Stomach (tissue), 9 donors: ENCODE data around the gene RSU1. TPM values are rescaled to one million over a fixed set of nuclear protein-coding genes. Genes with fewer than 3 reads are reported as not detected.

Experiments used
- DNase-seq, 2 donors: peaks; one replicate each; pipeline versions ENCODE4 v3.0.0 to v3.0.0-alpha.2; 2013 to 2019
- H3K27ac ChIP-seq, 5 donors: fragments of 200-600 bp in 4 of 5; sonication (generic) in 4 of 5; one replicate each; pipeline ENCODE4 v1.5.1; 2013 to 2019; ENCODE audit warnings: mild to moderate bottlenecking in 1 of 5, moderate library complexity in 1 of 5
- H3K27me3 ChIP-seq, 3 donors: fragments of 200-600 bp; sonication (generic); one replicate each; pipeline ENCODE4 v1.5.1; 2017 to 2019; ENCODE audit warnings: mixed run types in 1 of 3
- H3K36me3 ChIP-seq, 4 donors: fragments of 200-600 bp; sonication (generic); 1 replicate in 3 of 4; 2 replicates in 1 of 4; pipeline ENCODE4 v1.5.1; 2016 to 2019
- H3K4me1 ChIP-seq, 4 donors: fragments of 200-600 bp; sonication (generic); one replicate each; pipeline ENCODE4 v1.5.1; 2016 to 2019
- H3K4me3 ChIP-seq, 4 donors: fragments of 200-600 bp; sonication (generic) in 3 of 4; one replicate each; pipeline ENCODE4 v1.5.1; 2016 to 2019; ENCODE audit warnings: mild to moderate bottlenecking in 1 of 4
- H3K9me3 ChIP-seq, 4 donors: fragments of 200-600 bp; sonication (generic); one replicate each; pipeline ENCODE4 v1.5.1; 2016 to 2019
- EP300 ChIP-seq: sonication (generic); formaldehyde crosslinking; IDR thresholded peaks from one replicate; pipeline ENCODE4 v1.6.1; 2017; ENCODE audit warnings: antibody characterized with exemption
- POLR2A ChIP-seq, 4 donors: fragments of 450-650 bp; IDR thresholded peaks; one replicate each; pipeline ENCODE4 v1.6.1; 2016; ENCODE audit warnings: antibody characterized with exemption in 4 of 4, control low read depth in 2 of 4, mild to moderate bottlenecking in 1 of 4, moderate library complexity in 1 of 4
- POLR2AphosphoS5 ChIP-seq, 3 donors: sonication (generic); formaldehyde crosslinking; IDR thresholded peaks; one replicate each; pipeline ENCODE4 v1.6.1; 2016; ENCODE audit warnings: antibody characterized with exemption in 3 of 3
- WGBS, 5 donors: extraction: QIAGEN DNeasy Blood & Tissue Kit in 3 of 5; methylation state at CpG; one replicate each; pipeline versions ENCODE4 v1.1.5 to v1.1.7; 2013 to 2018; 5-methylcytosine and 5-hydroxymethylcytosine counted together
- intact Hi-C: fragments of 100-400 bp; cut with DNase I; formaldehyde crosslinking; loops from one replicate; pipeline ENCODE4 v1.15.1; 2023; ENCODE audit warnings: low total_unique reads
- polyA plus RNA-seq, 3 donors: library from polyadenylated mRNA; stranded (reverse); fragments of 200-250 nt; gene quantifications; one replicate each; pipeline ENCODE4 v1.2.3, GENCODE V29; 2013
- total RNA-seq, 5 donors: library from RNA; depleted of rRNA; stranded (reverse); fragments of >200 nt; gene quantifications; one replicate each; pipeline versions ENCODE4 v1.1.0 to v1.2.3, GENCODE V29; 2014 to 2016
- TF ChIP-seq, protein P1 (sequence below), 7 experiments: fragments of 450-650 bp in 4 of 7; fragments of 200-600 bp in 3 of 7; sonication (generic) in 3 of 7; IDR thresholded peaks; one replicate each; pipeline ENCODE4 v1.5.1; 2016 to 2019; ENCODE audit warnings: antibody characterized with exemption in 7 of 7, control low read depth in 2 of 7, mild to moderate bottlenecking in 1 of 7
- donor health status: healthy with polysubstance abuse.
- donor health status: Bipolar disorder and iron deficiency.
- donor health status: healthy.

RSU1 gene
- total and polyA plus RNA-seq, 8 donors = 8.7 to 43.8 (median 40.4) TPM

DNA sequence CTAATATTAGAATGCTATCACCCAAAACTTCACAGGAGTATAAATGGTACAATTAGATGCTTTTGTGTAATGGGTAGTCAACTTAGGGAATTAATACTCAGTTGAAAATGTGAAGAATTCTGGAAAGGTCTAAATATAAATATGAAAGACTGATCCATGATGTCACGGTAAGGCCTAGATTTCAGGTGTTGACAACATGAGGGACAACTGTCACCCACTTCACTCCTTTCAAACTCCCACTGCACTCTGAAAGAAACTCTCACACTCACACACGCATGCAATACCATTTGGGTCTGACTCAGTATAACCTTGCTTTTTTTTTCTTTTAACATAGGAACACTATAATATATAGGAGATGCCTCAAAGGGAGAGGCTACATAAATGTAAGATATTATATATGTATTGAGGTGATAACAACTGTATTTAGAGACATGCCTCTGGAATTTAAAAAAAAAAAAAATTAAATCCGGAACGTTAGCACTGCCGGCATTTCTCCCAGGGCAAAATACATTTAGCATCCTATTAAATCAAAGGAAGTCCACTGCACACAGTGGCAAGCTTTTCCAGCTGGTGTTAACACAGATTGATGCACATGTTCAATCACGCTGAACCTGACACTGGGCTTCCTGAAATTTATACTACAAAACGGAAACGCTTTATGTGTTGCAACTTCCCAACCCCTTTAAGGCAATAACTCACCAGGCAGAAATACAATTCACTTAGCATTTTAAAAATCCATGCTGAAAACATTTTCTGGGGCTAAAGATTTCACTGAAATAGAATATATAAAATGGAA lies 74.9 kb downstream of the RSU1 start:
- H3K27me3 ChIP-seq = no peaks in the 10 kb centered on the region
- H3K9me3 ChIP-seq = peaks cover 0 to 11% (median 6%) of the 10 kb centered on the region in 4 donors
- 77 to 90% (median 83%) methylated on average over 8 of the region's 8 CpGs for WGBS, 5 donors
- no peaks in the 10 kb centered on the region for H3K4me1 ChIP-seq
- intact Hi-C loops = no loop called here
- no peak for TF ChIP-seq POLR2AphosphoS5 (IDR thresholded peaks at IDR 0.05)
- TF ChIP-seq EP300 = no peak
- TF ChIP-seq, protein P1, sequence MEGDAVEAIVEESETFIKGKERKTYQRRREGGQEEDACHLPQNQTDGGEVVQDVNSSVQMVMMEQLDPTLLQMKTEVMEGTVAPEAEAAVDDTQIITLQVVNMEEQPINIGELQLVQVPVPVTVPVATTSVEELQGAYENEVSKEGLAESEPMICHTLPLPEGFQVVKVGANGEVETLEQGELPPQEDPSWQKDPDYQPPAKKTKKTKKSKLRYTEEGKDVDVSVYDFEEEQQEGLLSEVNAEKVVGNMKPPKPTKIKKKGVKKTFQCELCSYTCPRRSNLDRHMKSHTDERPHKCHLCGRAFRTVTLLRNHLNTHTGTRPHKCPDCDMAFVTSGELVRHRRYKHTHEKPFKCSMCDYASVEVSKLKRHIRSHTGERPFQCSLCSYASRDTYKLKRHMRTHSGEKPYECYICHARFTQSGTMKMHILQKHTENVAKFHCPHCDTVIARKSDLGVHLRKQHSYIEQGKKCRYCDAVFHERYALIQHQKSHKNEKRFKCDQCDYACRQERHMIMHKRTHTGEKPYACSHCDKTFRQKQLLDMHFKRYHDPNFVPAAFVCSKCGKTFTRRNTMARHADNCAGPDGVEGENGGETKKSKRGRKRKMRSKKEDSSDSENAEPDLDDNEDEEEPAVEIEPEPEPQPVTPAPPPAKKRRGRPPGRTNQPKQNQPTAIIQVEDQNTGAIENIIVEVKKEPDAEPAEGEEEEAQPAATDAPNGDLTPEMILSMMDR (IDR thresholded peaks at IDR 0.05) = no peak
- no peak for TF ChIP-seq POLR2A (IDR thresholded peaks at IDR 0.05)
- no peak overlapping the region for H3K4me3 ChIP-seq
- H3K27ac ChIP-seq = no peak overlapping the region
- peak in 1 of 2 donors; percentile 38 for DNase-seq
- peaks cover 0 to 45% (median 24%) of the 10 kb centered on the region in 4 donors for H3K36me3 ChIP-seq

DNA sequence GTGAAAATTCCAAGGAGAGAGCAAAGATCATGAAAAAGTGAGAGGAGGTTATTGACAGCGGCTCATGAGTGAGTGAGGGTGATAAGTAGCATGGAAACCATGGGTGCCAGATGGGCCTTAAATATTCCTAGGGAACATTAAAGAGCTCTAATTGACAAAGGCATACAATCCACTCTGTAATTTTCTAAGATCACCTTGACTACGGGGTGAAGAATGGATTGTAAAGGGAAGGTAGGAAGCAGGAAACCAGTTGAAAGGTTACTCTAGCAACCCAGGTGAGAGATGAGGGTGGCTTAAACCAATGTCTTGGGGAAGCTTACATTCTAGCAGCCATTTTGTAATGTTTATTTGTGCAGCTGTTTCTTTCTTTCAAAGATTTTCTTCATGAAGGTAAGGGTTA lies 75.7 kb downstream of the RSU1 start:
- no peaks in the 10 kb centered on the region for H3K27me3 ChIP-seq
- peaks cover 0 to 17% (median 8%) of the 10 kb centered on the region in 4 donors for H3K9me3 ChIP-seq
- peaks cover 0 to 45% (median 22%) of the 10 kb centered on the region in 4 donors for H3K36me3 ChIP-seq
- DNase-seq = peak in 1 of 2 donors; percentile 22
- H3K4me1 ChIP-seq = no peaks in the 10 kb centered on the region
- intact Hi-C loops = no loop called here
- TF ChIP-seq EP300 (no peak), POLR2A (IDR thresholded peaks at IDR 0.05) (no peak), POLR2AphosphoS5 (IDR thresholded peaks at IDR 0.05) (no peak)
- TF ChIP-seq, protein P1 (IDR thresholded peaks at IDR 0.05) = no peak
- WGBS, 5 donors = 83 to 94% (median 87%) methylated on average over 2 of the region's 2 CpGs
- H3K4me3 ChIP-seq = no peak overlapping the region
- no peak overlapping the region for H3K27ac ChIP-seq

DNA sequence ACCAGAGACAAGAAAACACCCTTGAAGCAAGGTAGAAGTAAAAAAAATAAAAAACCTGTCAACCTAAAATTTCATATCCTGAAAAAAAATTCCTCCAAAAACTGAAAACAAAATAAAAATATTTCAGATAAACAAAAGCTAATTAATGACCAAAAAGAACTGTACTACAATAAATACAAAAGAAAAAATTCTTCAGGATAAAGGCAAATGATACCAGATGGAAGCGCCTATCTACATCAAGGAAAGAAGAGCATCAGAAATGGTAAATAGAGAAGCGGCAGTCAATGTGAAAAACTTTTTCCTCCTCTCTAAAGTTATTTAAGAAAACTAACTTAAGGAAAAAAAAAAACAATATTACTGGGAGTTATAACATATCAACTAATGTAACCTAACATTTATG lies 79.8 kb downstream of the RSU1 start:
- no peak overlapping the region for H3K4me3 ChIP-seq
- peaks cover 4 to 48% (median 37%) of the 10 kb centered on the region in 4 donors for H3K36me3 ChIP-seq
- WGBS, 5 donors = 95 to 99% (median 98%) methylated on average over 2 of the region's 2 CpGs
- H3K27ac ChIP-seq = no peak overlapping the region
- TF ChIP-seq, protein P1 (IDR thresholded peaks at IDR 0.05) = no peak
- no peak for TF ChIP-seq EP300
- TF ChIP-seq POLR2AphosphoS5 (IDR thresholded peaks at IDR 0.05) = no peak
- no peak for TF ChIP-seq POLR2A (IDR thresholded peaks at IDR 0.05)
- no peaks in the 10 kb centered on the region for H3K4me1 ChIP-seq
- no peaks in the 10 kb centered on the region for H3K27me3 ChIP-seq
- peaks cover 0 to 17% (median 8%) of the 10 kb centered on the region in 4 donors for H3K9me3 ChIP-seq
- intact Hi-C loops = no loop called here
- DNase-seq = no peak

DNA sequence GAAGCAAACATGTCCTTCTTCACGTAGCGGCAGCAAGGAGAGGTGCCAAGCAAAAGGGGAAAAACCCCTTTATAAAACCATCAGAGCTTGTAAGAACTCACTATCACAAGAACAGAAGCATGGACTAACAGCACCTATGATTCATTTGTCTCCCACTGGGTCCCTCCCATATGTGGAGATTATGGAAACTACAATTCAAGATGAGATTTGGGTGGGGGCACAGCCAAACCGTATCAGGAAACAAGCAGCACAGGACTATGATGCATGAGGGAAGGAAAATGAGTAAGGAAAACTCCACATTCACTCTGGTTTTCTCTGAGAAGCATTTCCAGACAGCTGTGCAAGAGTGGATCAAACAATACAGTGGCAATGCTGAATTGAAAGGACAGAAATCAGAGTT lies 81.6 kb downstream of the RSU1 start:
- 85 to 97% (median 94%) methylated on average over 3 of the region's 3 CpGs for WGBS, 5 donors

More for the DNA sequence above, 81.6 kb downstream of the RSU1 start:
- H3K4me1 ChIP-seq = no peaks in the 10 kb centered on the region
- peaks cover 4 to 41% (median 32%) of the 10 kb centered on the region in 4 donors for H3K36me3 ChIP-seq
- no peak overlapping the region for H3K4me3 ChIP-seq
- no peak for DNase-seq
- peaks cover 0 to 17% (median 8%) of the 10 kb centered on the region in 4 donors for H3K9me3 ChIP-seq
- H3K27ac ChIP-seq = no peak overlapping the region
- H3K27me3 ChIP-seq = no peaks in the 10 kb centered on the region
- no peak for TF ChIP-seq POLR2AphosphoS5 (IDR thresholded peaks at IDR 0.05)
- no peak for TF ChIP-seq EP300
- no peak for TF ChIP-seq POLR2A (IDR thresholded peaks at IDR 0.05)
- TF ChIP-seq, protein P1 (IDR thresholded peaks at IDR 0.05) = no peak
- intact Hi-C loops = no loop called here
